K562 (cell line): ENCODE data around the gene MYRFL. TPM values are rescaled to one million over a fixed set of nuclear protein-coding genes. Genes with fewer than 3 reads are reported as not detected.

ENCODE experiments used
- ATAC-seq: fragments of 200-7000 bp; cut with Tn5 transposase; 3 replicates; pipeline ENCODE4 v1.9.1; 2020; ENCODE audit warnings: moderate library complexity
- BruUV-seq: library from RNA; stranded (reverse); fragments of 400-500 nt; replicated peaks from 2 replicates; lab custom pipeline; 2021; lab: Mats Ljungman, UMichigan
- CTCF ChIA-PET: fragments of 300-600 bp; formaldehyde crosslinking; extraction: SDS; loops from one replicate; lab custom pipeline; 2021; ENCODE audit warnings: low intra/inter-chr PET ratio; lab: Yijun Ruan, JAX
- POLR2A ChIA-PET: fragments of 300-600, 350-650 bp; sonication (Branson Sonifier 250); formaldehyde crosslinking; extraction: SDS; loops from one replicate; lab custom pipeline; 2021; ENCODE audit warnings: antibody characterized with exemption, inconsistent platforms; lab: Yijun Ruan, JAX
- DNase-seq, 4 experiments: peaks; one replicate each; pipeline versions ENCODE4 v3.0.0 to v3.0.0-alpha.2; 2011 to 2018; ENCODE audit warnings: low spot score in 3 of 4, mixed read lengths in 3 of 4; ENCODE audit errors: extremely low read depth in 1 of 4
- FAIRE-seq: peaks from 2 replicates; lab custom pipeline; 2011; peaks lifted over from hg19 to GRCh38; lab: Jason Lieb, UNC
- H2AFZ ChIP-seq: 2 replicates; pipeline ENCODE4 v1.6.0; 2011; ENCODE audit warnings: low read depth, low read length, control low read depth, inconsistent platforms
- H3K27ac ChIP-seq: fragments of 200-600 bp; 3 replicates; pipeline ENCODE4 v1.8.0; 2011; ENCODE audit warnings: low read depth, mild to moderate bottlenecking, control low read depth, inconsistent platforms, low read length, moderate library complexity, mixed read lengths; ENCODE audit errors: extremely low read depth
- H3K27me3 ChIP-seq, 2 experiments: fragments of 300-600 bp in 1 of 2; 2 replicates in 1 of 2; 3 replicates in 1 of 2; pipeline versions ENCODE4 v1.6.0 to v1.8.0; 2011; ENCODE audit warnings: inconsistent platforms in 2 of 2, low read length in 2 of 2, mild to moderate bottlenecking in 1 of 2, mixed read lengths in 1 of 2, moderate library complexity in 1 of 2; ENCODE audit not compliant: control insufficient read depth in 2 of 2, insufficient read depth in 2 of 2
- H3K36me3 ChIP-seq: fragments of 300-600 bp; 3 replicates; pipeline ENCODE4 v1.8.0; 2011; ENCODE audit warnings: mild to moderate bottlenecking, low read length, inconsistent platforms; ENCODE audit not compliant: control insufficient read depth, insufficient read depth
- H3K4me1 ChIP-seq, 2 experiments: fragments of 200-600 bp in 1 of 2; replicated peaks in 1 of 2; 2 replicates in 1 of 2; 3 replicates in 1 of 2; pipeline versions ENCODE4 v1.5.1 to v1.8.0; 2011; ENCODE audit warnings: inconsistent platforms in 2 of 2, low read length in 2 of 2, mild to moderate bottlenecking in 1 of 2, mixed read lengths in 1 of 2, moderate library complexity in 1 of 2; ENCODE audit not compliant: control insufficient read depth in 2 of 2, insufficient read depth in 2 of 2
- H3K4me2 ChIP-seq: 2 replicates; pipeline ENCODE4 v1.6.1; 2011; ENCODE audit warnings: low read length, control low read depth, inconsistent platforms, mixed read lengths; ENCODE audit not compliant: insufficient read depth
- H3K4me3 ChIP-seq: fragments of 200-600 bp; sonication (generic), shearing (Covaris generic); 2 replicates; pipeline ENCODE4 v1.5.1; 2016; ENCODE audit warnings: control low read depth, inconsistent platforms
- H3K79me2 ChIP-seq: fragments of 200-600 bp; 3 replicates; pipeline ENCODE4 v1.8.0; 2011; ENCODE audit warnings: low read length, inconsistent platforms; ENCODE audit not compliant: control insufficient read depth, insufficient read depth
- H3K9ac ChIP-seq, 2 experiments: 2 replicates each; pipeline versions ENCODE4 v1.6.0 to v1.6.1; 2011; ENCODE audit warnings: low read depth in 2 of 2, low read length in 2 of 2, control low read depth in 1 of 2, inconsistent platforms in 1 of 2, mild to moderate bottlenecking in 1 of 2, mixed read lengths in 1 of 2; ENCODE audit not compliant: insufficient read depth in 1 of 2
- H3K9me1 ChIP-seq: one replicate; pipeline ENCODE4 v1.6.0; 2011; ENCODE audit warnings: inconsistent platforms, mild to moderate bottlenecking, low read length, moderate library complexity; ENCODE audit not compliant: control insufficient read depth, insufficient read depth
- H3K9me3 ChIP-seq: replicated peaks from 2 replicates; pipeline ENCODE4 v1.5.1; 2011; ENCODE audit warnings: low read depth, low read length, inconsistent platforms; ENCODE audit not compliant: control insufficient read depth, insufficient read depth
- H4K20me1 ChIP-seq: replicated peaks from 2 replicates; pipeline ENCODE4 v1.6.1; 2011; ENCODE audit warnings: low read length, inconsistent platforms, mixed read lengths; ENCODE audit not compliant: control insufficient read depth, insufficient read depth
- WGBS: fragments of 100-300 bp; shearing (Covaris generic); methylation state at CpG from one replicate; pipeline ENCODE4 v1.1.6; 2016; ENCODE audit warnings: low coverage, mixed read lengths; ENCODE audit not compliant: insufficient coverage; ENCODE audit errors: missing lambda C conversion rate; 5-methylcytosine and 5-hydroxymethylcytosine counted together
- in situ Hi-C: fragments of 300-500 bp; cut with MboI; formaldehyde crosslinking; loops from 4 replicates; pipeline ENCODE4 v1.15.0; 2018; ENCODE audit warnings: inconsistent platforms, mixed read lengths
- intact Hi-C: fragments of 100-400 bp; cut with micrococcal nuclease; formaldehyde crosslinking; loops from 2 replicates; pipeline ENCODE4 v1.14.2; 2022
- polyA plus RNA-seq, 8 experiments: library from polyadenylated mRNA; depleted of rRNA in 4 of 8; stranded (reverse) in 5 of 8; unstranded in 3 of 8; fragments of >200 nt; fragmentation: Nextera tagmentation in 2 of 8; fragmentation: Illumina TruSeq in 1 of 8; extraction: Ambion mirVana in 2 of 8; extraction: Trizol in 1 of 8; gene quantifications; 2 replicates each; pipeline versions ENCODE4 v1.2.1 to v1.2.3, GENCODE V29; 2011 to 2014; ENCODE audit warnings: inconsistent platforms in 1 of 8, missing spikeins in 1 of 8
- total RNA-seq, 7 experiments: library from RNA; depleted of rRNA in 6 of 7; stranded (reverse); fragments of >200 nt in 6 of 7; fragmentation: Illumina TruSeq in 2 of 7; extraction: Trizol in 2 of 7; gene quantifications; 2 replicates each; pipeline versions ENCODE4 v1.2.1 to v1.2.3, GENCODE V29; 2011 to 2021; ENCODE audit warnings: low replicate concordance in 1 of 7
- TF ChIP-seq, protein P1 (sequence below): fragments of 450-650 bp; IDR thresholded peaks from 2 replicates; pipeline ENCODE4 v1.6.1; 2016; ENCODE audit warnings: antibody characterized with exemption

Gene MYRFL
- total and polyA plus RNA-seq, 9 of the 15 experiments (the other 6 are each of a cell fraction or from before 2014, with no cell fraction given): not detected

DNA sequence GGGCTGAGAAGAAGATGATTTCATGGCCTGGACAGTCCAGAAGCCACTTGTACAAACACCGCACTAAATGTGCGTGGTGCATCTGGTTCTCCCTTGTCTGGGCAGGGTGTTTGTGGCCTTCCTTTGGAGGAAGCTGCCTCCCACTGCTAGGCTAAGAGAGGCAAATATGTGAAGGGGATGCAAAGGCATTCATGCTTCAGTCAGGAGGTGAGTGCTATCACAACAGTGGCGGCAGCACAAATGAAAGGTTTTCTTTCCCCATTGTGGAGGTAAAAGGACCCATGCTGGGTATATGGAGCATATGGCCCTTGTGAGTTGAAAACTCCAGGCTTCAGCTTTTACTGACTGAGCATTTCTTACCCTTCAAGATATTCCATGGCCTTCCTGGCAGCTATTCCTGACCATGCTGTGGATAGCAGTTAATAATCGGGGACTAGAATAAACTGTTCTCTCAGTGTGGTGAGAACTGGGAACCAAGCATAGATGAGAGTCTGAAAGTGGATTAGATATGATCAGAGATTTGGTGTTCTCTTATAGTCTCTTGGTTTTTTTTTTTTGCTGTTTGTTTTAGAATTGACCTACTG lies 69.9 kb downstream of the MYRFL start:
- intact Hi-C loops: no loop called here
- H2AFZ ChIP-seq: no peak overlapping the region
- ChIA-PET POLR2A (no interaction called here), CTCF (no interaction called here)
- no peaks in the 10 kb centered on the region for H3K36me3 ChIP-seq
- WGBS: 20% methylated on average over 4 of the region's 4 CpGs
- no peaks in the 10 kb centered on the region for H3K9me1 ChIP-seq
- H3K79me2 ChIP-seq: no peaks in the 10 kb centered on the region
- ATAC-seq (no peak), FAIRE-seq (no peak), DNase-seq (no peak)
- no peak overlapping the region for H3K4me3 ChIP-seq
- TF ChIP-seq, protein P1, sequence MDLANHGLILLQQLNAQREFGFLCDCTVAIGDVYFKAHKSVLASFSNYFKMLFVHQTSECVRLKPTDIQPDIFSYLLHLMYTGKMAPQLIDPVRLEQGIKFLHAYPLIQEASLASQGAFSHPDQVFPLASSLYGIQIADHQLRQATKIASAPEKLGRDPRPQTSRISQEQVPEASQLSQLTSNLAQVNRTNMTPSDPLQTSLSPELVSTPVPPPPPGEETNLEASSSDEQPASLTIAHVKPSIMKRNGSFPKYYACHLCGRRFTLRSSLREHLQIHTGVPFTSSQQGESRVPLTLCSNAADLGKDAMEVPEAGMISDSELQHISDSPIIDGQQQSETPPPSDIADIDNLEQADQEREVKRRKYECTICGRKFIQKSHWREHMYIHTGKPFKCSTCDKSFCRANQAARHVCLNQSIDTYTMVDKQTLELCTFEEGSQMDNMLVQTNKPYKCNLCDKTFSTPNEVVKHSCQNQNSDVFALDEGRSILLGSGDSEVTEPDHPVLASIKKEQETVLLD: no peak
- BruUV-seq: no TSS peak
- H3K4me2 ChIP-seq: no peak overlapping the region
- no peak overlapping the region for H3K27ac ChIP-seq
- no peak overlapping the region for H3K9ac ChIP-seq
- H3K27me3 ChIP-seq: peaks cover 0 to 3% of the 10 kb centered on the region in 2 experiments; a peak in 1 of 5 replicates
- H3K9me3 ChIP-seq: no peaks in the 10 kb centered on the region
- H3K4me1 ChIP-seq: no peaks in the 10 kb centered on the region
- H4K20me1 ChIP-seq: no peaks in the 10 kb centered on the region
- in situ Hi-C loops: loop anchor here (5.0 to 10.0 kb wide), 2 partner anchors 677 to 820 kb away; no protein-coding TSS in a partner anchor
